ENCODE results near the gene DNAJB13. TPM values are rescaled to one million over a fixed set of nuclear protein-coding genes. Genes with fewer than 3 reads are reported as not detected.
"Not testable (repeated sequence)": the region's sequence is repeated elsewhere in the genome, so short reads cannot be mapped to it uniquely, and the experiment has no call there.

Gene DNAJB13
- total and polyA plus RNA-seq, 2 of the 4 experiments (the other 2 are of a cell fraction), result 0.18 to 0.48 TPM

- H3K27ac ChIP-seq (ENCODE audit: insufficient read depth, low read length); H4K20me1 ChIP-seq (ENCODE audit: insufficient read depth, low read length); H4K5ac ChIP-seq (ENCODE audit: low read depth, low read length); H3K79me1 ChIP-seq (ENCODE audit: low read depth in 1 of 2, low read length in 2 of 2); H2BK20ac ChIP-seq (ENCODE audit: low read depth, low read length); POLR2A ChIA-PET (ENCODE audit: unreplicated experiment); dilution Hi-C loops (cut with HindIII; ENCODE audit: low sequenced_read_pairs, unreplicated experiment); H2AFZ ChIP-seq (replicated peaks; ENCODE audit: low read length, poor library complexity); H3K9me3 ChIP-seq (ENCODE audit: control insufficient read depth, insufficient read depth, low read length); H3K4ac ChIP-seq (ENCODE audit: low read depth, low read length); H3K23ac ChIP-seq (ENCODE audit: low read depth, low read length); DNase-seq; H3K36me3 ChIP-seq (ENCODE audit: control insufficient read depth, insufficient read depth, low read length); H3K14ac ChIP-seq (replicated peaks; ENCODE audit: low read depth, low read length); H3K56ac ChIP-seq (ENCODE audit: extremely low read depth, insufficient read depth, low read length); H3K9ac ChIP-seq (ENCODE audit: low read depth, low read length); H4K91ac ChIP-seq (ENCODE audit: insufficient read depth, low read depth, low read length); H3K27me3 ChIP-seq (ENCODE audit: control insufficient read depth, insufficient read depth, low read length); H3K4me2 ChIP-seq (ENCODE audit: low read depth, low read length); intact Hi-C loops (cut with micrococcal nuclease); H2AK9ac ChIP-seq (replicated peaks; ENCODE audit: low read depth, low read length, poor library complexity); H2BK15ac ChIP-seq (ENCODE audit: low read depth, low read length); H2BK120ac ChIP-seq (ENCODE audit: low read depth, low read length); H3K9me1 ChIP-seq (ENCODE audit: insufficient read depth, low read length); BruUV-seq (replicated peaks); H3K18ac ChIP-seq (ENCODE audit: low read depth, low read length); H4K8ac ChIP-seq (ENCODE audit: low read depth in 2 of 2, low read length in 2 of 2); H2AK5ac ChIP-seq (ENCODE audit: low read depth, low read length); H3K4me3 ChIP-seq (ENCODE audit: insufficient read depth, low read depth, low read length); H2BK5ac ChIP-seq (ENCODE audit: low read depth, low read length, poor library complexity, severe bottlenecking); ATAC-seq (ENCODE audit: low read depth); CTCF ChIA-PET; H3K4me1 ChIP-seq (ENCODE audit: control insufficient read depth, insufficient read depth, low read length): not testable (repeated sequence)
- in situ Hi-C loops (cut with MboI; ENCODE audit: low sequenced_read_pairs), result loop anchor here (10.0 kb wide), 1 partner anchor 311 kb away; no protein-coding TSS in a partner anchor
- no CpG with 5 or more reads among the region's 25 CpGs for WGBS, 2 experiments (ENCODE audit: extremely low coverage in 2 of 2, insufficient read length in 1 of 2)
Observed at GRCh38 chr11:73936047-73936446, 14.8 kb upstream of the DNAJB13 start.

Measured in IMR-90 (cell line).